GDM1 (cell line): Measurements from ENCODE around the gene PPP1R12B.
"Not testable (repeated sequence)": the region's sequence is repeated elsewhere in the genome, so short reads cannot be mapped to it uniquely, and the experiment has no call there.

ENCODE experiments used
- DNase-seq: peaks from one replicate; lab custom pipeline; 2025; lab: John Stamatoyannopoulos, UW

Gene PPP1R12B

GRCh38 chr1:202582350-202582749 is 233.9 kb downstream of the PPP1R12B start:
- not testable (repeated sequence) for DNase-seq

GRCh38 chr1:202584707-202585589 is 236.4 kb downstream of the PPP1R12B start:
- no peak for DNase-seq

- DNase-seq: no peak
Observed at GRCh38 chr1:202585590-202585933, 237.1 kb downstream of the PPP1R12B start.

GRCh38 chr1:202586018-202586821 is 237.7 kb downstream of the PPP1R12B start:
- no peak for DNase-seq

- no peak for DNase-seq
Observed at GRCh38 chr1:202586871-202587270, 238.4 kb downstream of the PPP1R12B start.

- no peak for DNase-seq
Observed at GRCh38 chr1:202587859-202588485, 239.5 kb downstream of the PPP1R12B start.

GRCh38 chr1:202588503-202589189 is 240.1 kb downstream of the PPP1R12B start:
- DNase-seq: no peak

GRCh38 chr1:202589190-202589930 is 240.9 kb downstream of the PPP1R12B start:
- DNase-seq: no peak

GRCh38 chr1:202590126-202590525 is 241.6 kb downstream of the PPP1R12B start:
- DNase-seq: no peak

GRCh38 chr1:202590975-202591411 is 242.5 kb downstream of the PPP1R12B start:
- DNase-seq: no peak

GRCh38 chr1:202591515-202591914 is 243.0 kb downstream of the PPP1R12B start:
- no peak for DNase-seq

GRCh38 chr1:202592146-202592545 is 243.6 kb downstream of the PPP1R12B start:
- no peak for DNase-seq

GRCh38 chr1:202593845-202594244 is 245.3 kb downstream of the PPP1R12B start:
- DNase-seq: no peak

- DNase-seq: no peak
Observed at GRCh38 chr1:202596638-202597037, 248.1 kb downstream of the PPP1R12B start.

GRCh38 chr1:202597090-202597761 is 248.7 kb downstream of the PPP1R12B start:
- no peak for DNase-seq

- DNase-seq: no peak
Observed at GRCh38 chr1:202599669-202600431, 251.4 kb downstream of the PPP1R12B start.

GRCh38 chr1:202600432-202601041 is 252.0 kb downstream of the PPP1R12B start:
- DNase-seq: no peak

GRCh38 chr1:202603435-202603834 is 254.9 kb downstream of the PPP1R12B start:
- DNase-seq: no peak

GRCh38 chr1:202605515-202605914 is 257.0 kb downstream of the PPP1R12B start:
- no peak for DNase-seq
